Lung (tissue), 12 donors: ENCODE results near the gene PLAA. TPM values are rescaled to one million over a fixed set of nuclear protein-coding genes. Genes with fewer than 3 reads are reported as not detected.

ENCODE experiments used
- ATAC-seq: fragments of 200-7000 bp; cut with Tn5 transposase; one replicate; pipeline ENCODE4 v1.9.1; 2020; ENCODE audit warnings: moderate number of reproducible peaks; ENCODE audit not compliant: insufficient read depth, low FRiP score
- DNase-seq, 3 donors: peaks; one replicate each; pipeline ENCODE4 v3.0.0-alpha.2; 2013 to 2017
- H3K27ac ChIP-seq, 2 donors: one replicate each; pipeline ENCODE4 v1.5.1; 2013; ENCODE audit warnings: mild to moderate bottlenecking in 2 of 2, moderate library complexity in 2 of 2, control low read depth in 1 of 2, inconsistent platforms in 1 of 2, low read depth in 1 of 2, low read length in 1 of 2
- H3K27me3 ChIP-seq, 3 donors: one replicate each; pipeline ENCODE4 v1.5.1; 2013; ENCODE audit warnings: low read length in 2 of 3; ENCODE audit not compliant: control insufficient read depth in 3 of 3, insufficient read depth in 3 of 3
- H3K36me3 ChIP-seq, 4 donors: one replicate each; pipeline ENCODE4 v1.5.1; 2013; ENCODE audit warnings: low read length in 4 of 4, mild to moderate bottlenecking in 1 of 4, moderate library complexity in 1 of 4; ENCODE audit not compliant: control insufficient read depth in 4 of 4, insufficient read depth in 4 of 4
- H3K4me1 ChIP-seq, 5 donors: one replicate each; pipeline ENCODE4 v1.5.1; 2013; ENCODE audit warnings: low read length in 5 of 5, mild to moderate bottlenecking in 2 of 5, moderate library complexity in 1 of 5; ENCODE audit not compliant: control insufficient read depth in 5 of 5, insufficient read depth in 5 of 5
- H3K4me3 ChIP-seq: one replicate; pipeline ENCODE4 v1.5.1; 2013; ENCODE audit warnings: mild to moderate bottlenecking, control low read depth, moderate library complexity
- H3K9ac ChIP-seq, 2 donors: one replicate each; pipeline ENCODE4 v1.5.1; 2013; ENCODE audit warnings: low read length in 2 of 2, control low read depth in 1 of 2; ENCODE audit not compliant: insufficient read depth in 1 of 2
- H3K9me3 ChIP-seq, 4 donors: one replicate each; pipeline ENCODE4 v1.5.1; 2013; ENCODE audit warnings: low read length in 3 of 4, mild to moderate bottlenecking in 1 of 4, moderate library complexity in 1 of 4; ENCODE audit not compliant: control insufficient read depth in 4 of 4, insufficient read depth in 3 of 4
- WGBS, 2 donors: extraction: QIAGEN DNeasy Blood & Tissue Kit; methylation state at CpG; one replicate each; pipeline ENCODE4 v1.1.7; 2013; 5-methylcytosine and 5-hydroxymethylcytosine counted together
- polyA plus RNA-seq, 2 donors: library from polyadenylated mRNA; stranded (reverse); fragments of 200-250 nt; gene quantifications; one replicate each; pipeline ENCODE4 v1.2.1, GENCODE V29; 2013
- total RNA-seq, 2 donors: library from RNA; depleted of rRNA in 1 of 2; stranded (reverse); fragments of >200 nt in 1 of 2; gene quantifications; one replicate each; pipeline ENCODE4 v1.2.1, GENCODE V29; 2014 to 2021
- TF ChIP-seq, protein P1 (sequence below): IDR thresholded peaks from 2 replicates; pipeline ENCODE4 v1.5.1; 2012; ENCODE audit warnings: mild to moderate bottlenecking; ENCODE audit errors: control extremely low read depth, extremely low read depth
- donor health status: control.
- donor health status: control.
- donor health status: Bipolar disorder and iron deficiency.
- donor health status: healthy.
- donor health status: DM: yes; HTN: yes; CAD: no.

PLAA gene
- total and polyA plus RNA-seq, 4 donors, result 8.8 to 25.2 (median 22.0) TPM

DNA sequence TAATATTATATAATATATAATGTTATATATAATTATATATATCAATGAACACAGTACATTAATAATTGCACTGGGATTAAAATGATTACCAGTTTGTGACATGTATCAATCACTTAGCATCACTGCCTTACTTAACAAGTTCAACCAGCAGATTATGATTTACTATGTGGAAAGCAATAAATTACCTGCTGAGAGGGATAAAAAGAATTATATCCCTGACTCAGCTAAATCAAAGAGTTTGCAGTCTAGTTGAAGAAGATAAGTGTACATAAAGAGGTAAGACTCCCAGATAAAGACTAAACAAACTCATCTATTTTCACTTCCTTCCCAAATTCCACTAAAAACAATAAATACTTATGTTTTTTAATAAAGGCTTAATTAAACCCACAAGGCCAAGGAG is 11.2 kb downstream of the PLAA start:
- TF ChIP-seq, protein P1, sequence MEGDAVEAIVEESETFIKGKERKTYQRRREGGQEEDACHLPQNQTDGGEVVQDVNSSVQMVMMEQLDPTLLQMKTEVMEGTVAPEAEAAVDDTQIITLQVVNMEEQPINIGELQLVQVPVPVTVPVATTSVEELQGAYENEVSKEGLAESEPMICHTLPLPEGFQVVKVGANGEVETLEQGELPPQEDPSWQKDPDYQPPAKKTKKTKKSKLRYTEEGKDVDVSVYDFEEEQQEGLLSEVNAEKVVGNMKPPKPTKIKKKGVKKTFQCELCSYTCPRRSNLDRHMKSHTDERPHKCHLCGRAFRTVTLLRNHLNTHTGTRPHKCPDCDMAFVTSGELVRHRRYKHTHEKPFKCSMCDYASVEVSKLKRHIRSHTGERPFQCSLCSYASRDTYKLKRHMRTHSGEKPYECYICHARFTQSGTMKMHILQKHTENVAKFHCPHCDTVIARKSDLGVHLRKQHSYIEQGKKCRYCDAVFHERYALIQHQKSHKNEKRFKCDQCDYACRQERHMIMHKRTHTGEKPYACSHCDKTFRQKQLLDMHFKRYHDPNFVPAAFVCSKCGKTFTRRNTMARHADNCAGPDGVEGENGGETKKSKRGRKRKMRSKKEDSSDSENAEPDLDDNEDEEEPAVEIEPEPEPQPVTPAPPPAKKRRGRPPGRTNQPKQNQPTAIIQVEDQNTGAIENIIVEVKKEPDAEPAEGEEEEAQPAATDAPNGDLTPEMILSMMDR, result no peak
- ATAC-seq (no peak), DNase-seq (no peak)
- Histone ChIP-seq H3K27me3 (no peaks in the 10 kb centered on the region), H3K9me3 (peaks cover 0 to 7% (median under 1%) of the 10 kb centered on the region in 4 donors), H3K27ac (no peak overlapping the region), H3K4me3 (no peak overlapping the region), H3K36me3 (peaks cover 0 to 2% (median 2%) of the 10 kb centered on the region in 4 donors), H3K9ac (no peak overlapping the region), H3K4me1 (peaks cover 0 to 2% (median 0%) of the 10 kb centered on the region in 5 donors)

DNA sequence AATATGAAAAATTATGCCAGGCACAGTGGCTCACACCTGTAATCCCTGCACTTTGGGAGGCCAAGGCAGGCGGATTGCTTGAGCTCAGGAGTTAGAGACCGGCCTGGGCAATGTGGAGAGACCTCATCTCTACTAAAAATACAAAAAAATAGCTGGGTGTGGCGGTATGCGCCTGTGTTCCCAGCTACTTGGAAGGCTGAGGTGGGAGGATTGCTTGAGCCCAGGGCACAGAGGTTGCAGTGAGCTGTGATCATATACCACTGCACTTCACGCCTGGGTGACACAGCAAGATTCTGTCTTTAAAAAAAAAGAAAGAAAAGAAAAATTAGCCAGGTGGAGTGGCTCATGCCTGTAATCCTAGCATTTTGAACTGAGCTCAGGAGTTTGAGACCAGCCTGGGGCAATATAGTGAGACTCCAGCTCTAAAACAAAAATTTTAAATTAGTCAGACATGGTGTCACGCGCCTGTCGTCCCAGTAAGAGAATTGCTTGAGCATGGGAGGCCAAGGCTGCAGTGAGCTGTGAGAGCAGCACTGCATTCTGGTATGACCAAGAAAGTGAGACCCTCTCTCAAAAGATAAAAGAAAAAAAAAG is 18.0 kb downstream of the PLAA start:
- TF ChIP-seq, protein P1, result no peak
- ATAC-seq (no peak), DNase-seq (no peak)
- Histone ChIP-seq H3K9me3 (no peaks in the 10 kb centered on the region), H3K36me3 (peaks cover 10 to 25% (median 13%) of the 10 kb centered on the region in 4 donors), H3K9ac (no peak overlapping the region), H3K27ac (no peak overlapping the region), H3K4me3 (no peak overlapping the region), H3K4me1 (no peaks in the 10 kb centered on the region), H3K27me3 (no peaks in the 10 kb centered on the region)
- 97% methylated on average over 8 of the region's 8 CpGs for WGBS, 2 donors

DNA sequence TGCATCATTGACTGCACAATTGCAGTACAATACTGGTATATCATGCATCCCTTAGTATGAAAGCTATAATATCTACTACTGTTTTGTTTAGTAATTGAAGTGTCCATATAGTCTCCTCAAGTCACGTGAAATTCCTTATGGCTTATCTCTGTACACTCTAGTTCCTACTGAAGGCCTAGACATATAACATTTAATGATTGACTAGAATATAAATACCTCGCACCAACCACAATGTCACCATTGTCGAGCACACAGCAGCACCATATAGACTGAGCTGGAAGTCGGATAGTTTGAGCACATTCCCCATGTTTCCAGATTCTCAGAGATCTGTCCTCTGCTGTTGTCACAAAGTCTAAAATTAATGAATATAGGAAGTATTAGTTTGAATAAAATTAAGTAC is 21.4 kb downstream of the PLAA start:
- Histone ChIP-seq H3K27ac (no peak overlapping the region), H3K4me3 (no peak overlapping the region), H3K9me3 (no peaks in the 10 kb centered on the region), H3K27me3 (no peaks in the 10 kb centered on the region), H3K9ac (no peak overlapping the region), H3K36me3 (peaks cover 17 to 39% (median 24%) of the 10 kb centered on the region in 4 donors), H3K4me1 (no peaks in the 10 kb centered on the region)
- ATAC-seq (no peak), DNase-seq (no peak)
- TF ChIP-seq, protein P1, result no peak
- 84 to 90% methylated on average over 4 of the region's 4 CpGs for WGBS, 2 donors

DNA sequence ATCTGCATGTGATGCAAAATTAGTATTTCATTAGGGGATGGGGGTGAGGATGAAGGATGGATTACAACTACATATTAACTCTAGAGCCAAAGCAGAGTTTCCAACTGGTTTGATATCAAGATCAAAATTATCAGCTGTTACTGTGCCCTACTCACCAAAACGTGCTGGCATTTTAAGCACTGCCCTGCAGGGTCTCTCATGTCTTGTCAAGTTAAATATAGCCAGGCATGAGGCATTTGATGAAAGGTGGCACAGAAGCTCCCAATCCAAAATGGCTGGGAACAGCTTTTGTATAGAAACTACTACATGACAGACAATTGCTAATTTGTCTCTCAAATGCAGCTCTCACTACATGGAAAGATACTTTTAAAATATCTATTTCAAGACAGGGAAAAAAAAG is 27.3 kb downstream of the PLAA start:
- Histone ChIP-seq H3K4me1 (no peaks in the 10 kb centered on the region), H3K4me3 (no peak overlapping the region), H3K36me3 (peaks cover 16 to 47% (median 40%) of the 10 kb centered on the region in 4 donors), H3K9me3 (no peaks in the 10 kb centered on the region), H3K9ac (no peak overlapping the region), H3K27me3 (no peaks in the 10 kb centered on the region), H3K27ac (no peak overlapping the region)
- TF ChIP-seq, protein P1, result no peak
- no peak for ATAC-seq
- 35 to 63% methylated on average over 1 of the region's 1 CpG for WGBS, 2 donors
- no peak for DNase-seq
